CD4-positive, alpha-beta T cell treated with Interleukin-21 for 1 hour (primary cell): Measurements from ENCODE around the gene G2E3.
"Not testable (repeated sequence)": the region's sequence is repeated elsewhere in the genome, so short reads cannot be mapped to it uniquely, and the experiment has no call there.

ENCODE experiments used
- DNase-seq: peaks from one replicate; pipeline ENCODE4 v3.0.0-alpha.2; 2020

The G2E3 gene

DNA sequence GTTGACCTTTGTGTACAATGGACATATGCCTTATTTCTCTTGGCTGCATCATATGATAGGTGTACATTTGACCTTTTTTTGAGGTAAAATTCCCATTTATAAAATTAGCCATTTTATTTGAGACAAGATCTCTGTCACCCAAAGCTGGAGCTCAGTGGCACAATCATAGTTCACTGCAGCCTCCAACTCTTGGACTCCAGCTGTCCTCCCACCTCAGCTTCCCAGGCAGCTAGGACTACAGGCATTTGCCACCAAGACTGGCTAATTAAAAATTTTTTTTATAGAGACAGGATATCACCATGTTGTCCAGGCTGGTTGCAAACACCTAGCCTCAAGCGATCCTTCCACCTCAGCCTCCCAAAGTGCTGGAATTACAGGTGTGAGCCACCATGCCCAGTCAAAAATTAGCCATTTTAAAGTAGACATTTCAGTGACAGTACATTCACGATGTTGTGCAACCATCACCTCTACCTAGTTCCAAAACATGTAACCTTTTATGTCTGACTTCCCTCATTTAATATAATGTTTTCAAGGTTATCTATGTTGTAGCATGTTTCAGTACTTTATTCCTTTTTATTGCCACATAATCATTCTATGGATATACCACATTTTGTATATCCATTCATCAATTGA lies 5.4 kb downstream of the G2E3 start:
- DNase-seq: no peak

DNA sequence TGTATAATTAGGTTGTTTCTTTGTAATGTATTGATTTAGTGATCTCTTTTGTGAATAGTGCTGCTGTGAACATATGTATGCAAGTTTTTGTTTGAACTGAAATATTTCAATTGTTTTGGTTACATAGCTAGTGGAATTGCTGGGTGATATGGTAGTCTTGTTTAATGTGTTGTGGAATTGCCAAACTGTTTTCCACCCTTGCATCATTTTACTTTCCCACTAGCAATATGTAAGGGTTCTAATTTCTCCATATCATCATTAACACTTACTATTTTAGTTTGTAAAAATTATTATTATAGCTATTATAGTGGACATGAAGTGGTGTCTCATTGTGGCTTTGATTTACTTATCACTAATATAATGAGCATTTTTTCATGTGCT lies 5.9 kb downstream of the G2E3 start:
- DNase-seq: no peak

DNA sequence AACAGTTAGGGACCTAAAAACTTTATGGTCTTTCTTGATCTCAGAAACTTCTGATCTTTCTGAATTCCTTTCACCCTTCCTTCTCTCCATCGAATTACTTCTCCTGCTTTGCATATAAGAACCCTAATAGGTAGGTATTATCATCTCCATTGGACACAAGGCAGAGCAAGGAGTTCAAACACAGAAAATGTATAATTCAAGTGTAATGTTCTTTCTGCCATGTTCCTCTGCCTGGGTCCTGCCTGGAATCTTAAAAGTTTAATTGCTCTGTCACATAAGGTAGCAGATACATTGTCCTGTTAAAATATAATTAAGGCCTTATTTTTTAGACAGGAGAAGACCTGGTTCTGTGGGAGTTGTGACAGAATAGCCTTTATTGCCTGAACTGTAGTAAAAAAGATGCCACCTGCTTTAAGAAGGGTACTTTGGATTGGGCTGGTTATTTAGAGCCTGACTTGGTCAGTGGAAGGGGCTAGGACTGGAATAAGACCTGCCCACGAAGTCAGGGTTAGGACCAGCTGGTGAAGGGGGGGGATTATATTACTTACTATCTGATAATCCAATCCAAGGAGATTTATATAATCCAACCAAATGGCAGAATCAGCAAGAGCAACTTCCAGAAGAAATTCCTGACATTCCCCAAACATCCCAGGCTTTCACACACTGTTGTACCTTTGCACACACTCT lies 10.4 kb downstream of the G2E3 start:
- DNase-seq: no peak

DNA sequence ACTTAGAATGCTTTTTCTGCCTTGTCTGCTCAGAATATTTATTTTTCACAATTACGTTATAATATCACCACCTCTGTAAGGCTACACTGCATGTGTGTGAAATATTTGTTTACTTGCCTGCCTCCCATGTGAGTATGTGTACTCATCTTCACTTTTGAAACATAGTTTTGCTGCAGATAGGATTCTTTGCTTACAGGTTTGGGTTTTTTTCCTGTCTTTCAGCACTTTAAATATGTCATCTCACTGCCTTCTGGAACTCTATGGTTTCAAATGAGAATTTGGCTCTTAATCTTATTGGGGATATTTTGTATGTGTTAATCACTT lies 10.9 kb downstream of the G2E3 start:
- DNase-seq: no peak

DNA sequence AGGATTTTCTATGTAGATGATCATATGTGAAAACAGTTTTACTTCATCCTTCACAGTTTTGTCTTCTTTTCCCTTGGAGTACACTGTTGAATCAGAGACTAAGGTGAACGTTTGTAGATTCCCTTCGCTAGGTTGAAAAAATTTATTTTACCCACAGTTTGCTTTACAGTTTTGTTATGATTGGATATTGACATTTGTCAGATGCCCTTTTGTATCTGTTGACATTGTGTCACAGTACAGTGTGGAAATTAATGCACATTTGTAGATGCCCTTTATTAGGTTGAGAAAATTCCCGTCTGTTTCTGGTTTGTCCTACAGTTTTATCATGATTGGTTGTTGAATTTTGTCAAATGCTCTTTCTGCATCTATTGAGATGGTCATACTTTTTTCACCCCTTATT lies 13.3 kb downstream of the G2E3 start:
- DNase-seq: no peak

DNA sequence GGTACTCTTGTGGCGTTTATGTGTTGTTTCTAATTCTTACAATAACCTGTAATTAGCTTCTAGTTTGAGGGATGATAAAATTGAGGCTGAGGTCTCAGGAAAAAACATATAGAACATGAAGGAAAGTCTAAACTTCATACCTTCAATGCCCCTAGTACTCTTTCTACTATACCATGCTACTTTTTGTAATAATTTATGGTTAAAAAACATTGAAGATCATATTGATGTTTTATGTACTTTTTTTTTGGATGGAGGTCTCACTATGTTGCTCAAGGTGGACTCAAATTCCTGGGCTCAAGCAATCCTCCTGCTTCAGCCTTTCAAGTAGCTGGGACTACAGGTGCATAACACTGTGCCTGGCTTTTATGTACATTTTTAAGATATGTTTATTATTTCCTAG lies 13.8 kb downstream of the G2E3 start:
- no peak for DNase-seq

DNA sequence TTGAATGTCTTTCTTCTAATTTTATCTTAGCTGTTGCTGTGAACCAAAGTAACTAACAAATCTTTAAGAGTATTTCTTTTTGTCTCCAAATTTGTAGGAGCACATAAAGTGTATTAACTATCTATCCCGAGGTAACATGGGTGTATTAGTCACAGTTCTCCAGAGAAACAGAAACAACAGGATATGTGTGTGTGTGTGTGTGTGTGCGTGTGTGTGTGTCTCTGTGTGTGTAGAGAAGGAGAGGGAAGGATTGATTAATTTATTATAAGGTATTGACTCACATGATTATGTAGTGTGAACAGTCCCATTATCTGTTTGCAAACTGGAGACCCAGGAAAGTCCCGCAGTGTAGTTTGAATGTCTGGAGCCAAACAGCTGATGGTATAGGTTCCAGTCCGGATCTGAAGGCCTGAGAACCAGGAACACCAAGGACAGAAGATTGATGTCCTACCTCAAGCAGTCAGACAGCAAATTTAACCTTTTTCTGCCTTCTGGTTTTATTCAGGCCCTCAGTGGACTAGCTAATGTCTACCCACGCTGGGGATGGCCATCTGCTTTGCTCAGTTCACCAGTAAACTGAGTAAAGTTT lies 14.4 kb downstream of the G2E3 start:
- no peak for DNase-seq

DNA sequence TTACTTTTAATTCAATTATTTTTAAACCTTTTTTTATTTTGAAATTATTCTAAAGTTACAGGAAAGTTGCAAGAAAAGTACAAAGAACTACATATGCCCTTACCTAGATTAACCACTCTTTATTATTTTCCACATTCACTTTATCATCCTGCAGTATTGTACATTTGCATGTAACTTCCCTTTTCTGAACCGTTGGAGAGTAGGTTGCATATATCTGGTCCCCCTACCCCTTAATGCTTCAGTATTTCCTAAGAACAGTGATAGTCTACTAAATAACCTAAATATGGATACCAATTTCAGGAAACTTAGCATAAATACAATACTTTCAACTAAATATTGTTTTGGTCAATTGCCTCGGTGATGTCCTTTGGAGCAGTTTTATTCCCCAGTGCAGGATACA lies 15.0 kb downstream of the G2E3 start:
- no peak for DNase-seq

DNA sequence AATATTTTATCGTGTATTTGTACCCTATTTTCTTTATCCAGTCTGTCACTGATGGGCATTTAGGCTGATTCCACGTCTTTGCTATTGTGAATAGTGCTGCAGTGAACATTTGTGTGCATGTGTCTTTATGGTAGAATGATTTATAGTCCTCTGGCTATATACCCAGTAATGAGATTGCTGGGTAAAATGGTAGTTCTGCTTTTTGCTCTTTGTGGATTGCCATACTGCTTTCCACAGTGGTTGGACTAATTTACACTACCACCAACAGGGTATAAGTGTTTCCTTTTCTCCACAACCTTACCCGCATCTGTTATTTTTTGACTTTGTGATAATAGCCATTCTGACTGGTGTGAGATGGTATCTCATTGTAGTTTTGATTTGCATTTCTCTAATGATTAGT lies 15.8 kb downstream of the G2E3 start:
- DNase-seq: not testable (repeated sequence)

DNA sequence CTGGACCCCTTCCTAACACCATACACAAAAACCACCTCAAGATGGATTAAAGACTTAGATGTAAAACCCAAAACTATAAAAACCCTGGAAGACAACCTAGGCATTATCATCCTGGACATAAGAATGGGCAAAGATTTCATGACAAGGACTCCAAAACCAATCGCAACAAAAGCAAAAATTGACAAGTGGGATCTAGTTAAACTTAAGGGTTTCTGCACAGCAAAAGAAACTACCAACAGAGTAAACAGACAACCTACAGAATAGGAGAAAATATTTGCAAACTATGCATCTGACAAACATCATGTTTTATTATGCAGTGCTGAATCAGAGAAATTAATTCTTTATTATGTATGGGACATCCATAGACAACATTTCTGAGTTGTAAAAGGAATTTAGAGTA lies 17.4 kb downstream of the G2E3 start:
- not testable (repeated sequence) for DNase-seq

DNA sequence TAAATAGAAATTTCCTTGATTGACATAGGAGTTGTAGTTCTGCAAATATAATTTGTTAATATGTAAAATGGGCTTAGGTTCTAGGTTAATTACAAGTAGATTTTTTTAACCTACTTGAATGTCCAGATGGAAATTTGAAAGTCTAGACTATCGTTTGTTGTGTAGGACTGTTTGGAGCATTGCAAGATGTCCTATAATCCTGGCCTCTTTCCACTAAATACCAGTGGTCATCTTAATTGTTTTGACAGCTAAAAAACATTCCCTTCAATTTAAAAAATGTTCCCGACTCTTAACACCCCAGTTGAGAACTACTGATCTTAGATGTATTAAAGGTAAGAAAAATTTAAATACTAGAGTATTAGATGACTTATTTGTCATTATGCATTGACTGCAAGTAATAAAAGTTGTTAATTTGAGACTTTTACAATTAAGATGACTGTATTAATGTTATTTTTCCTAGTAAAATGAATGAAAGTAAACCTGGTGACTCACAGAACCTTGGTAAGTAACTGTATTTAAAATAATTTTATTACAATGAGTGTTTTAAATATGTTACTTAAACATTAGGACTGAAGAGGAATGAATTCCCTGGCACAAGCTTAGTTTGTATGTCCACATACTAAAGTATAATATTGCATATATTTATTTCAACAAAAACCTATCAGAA lies 21.8 kb downstream of the G2E3 start:
- no peak for DNase-seq

DNA sequence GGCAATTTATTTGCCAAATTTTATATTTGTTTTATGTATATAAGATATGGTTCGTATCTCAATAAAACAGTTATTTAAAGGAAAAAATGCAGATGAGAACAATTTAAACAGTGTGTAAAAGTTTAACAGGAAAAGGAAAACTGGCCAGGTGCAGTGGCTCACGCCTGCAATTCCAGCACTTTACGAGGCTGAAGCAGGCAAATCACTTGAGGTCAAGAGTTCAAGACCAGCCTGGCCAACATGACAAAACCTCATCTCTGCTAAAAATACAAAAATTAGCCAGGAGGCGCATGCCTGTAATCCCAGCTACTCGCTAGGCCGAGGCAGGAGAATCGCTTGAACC lies 22.3 kb downstream of the G2E3 start:
- no peak for DNase-seq

DNA sequence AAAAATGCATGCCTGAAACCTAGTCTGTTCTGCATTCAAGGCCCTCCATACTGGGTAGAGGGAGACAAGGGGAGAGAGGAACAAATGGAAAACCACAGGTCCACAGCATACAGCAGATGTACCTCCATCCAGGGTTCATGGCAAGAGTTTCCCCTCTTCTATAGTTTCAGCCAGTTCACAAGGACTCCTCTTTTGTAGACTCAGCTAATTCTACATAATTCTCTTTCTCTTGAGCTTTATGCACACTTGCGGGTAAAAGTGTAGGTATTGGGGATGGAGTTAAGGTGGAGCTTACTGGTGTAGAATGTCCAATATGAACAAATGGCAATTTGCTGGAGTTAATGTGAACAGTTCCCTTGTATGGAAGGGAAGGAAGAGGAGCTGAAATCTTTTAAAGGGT lies 23.4 kb downstream of the G2E3 start:
- DNase-seq: no peak

DNA sequence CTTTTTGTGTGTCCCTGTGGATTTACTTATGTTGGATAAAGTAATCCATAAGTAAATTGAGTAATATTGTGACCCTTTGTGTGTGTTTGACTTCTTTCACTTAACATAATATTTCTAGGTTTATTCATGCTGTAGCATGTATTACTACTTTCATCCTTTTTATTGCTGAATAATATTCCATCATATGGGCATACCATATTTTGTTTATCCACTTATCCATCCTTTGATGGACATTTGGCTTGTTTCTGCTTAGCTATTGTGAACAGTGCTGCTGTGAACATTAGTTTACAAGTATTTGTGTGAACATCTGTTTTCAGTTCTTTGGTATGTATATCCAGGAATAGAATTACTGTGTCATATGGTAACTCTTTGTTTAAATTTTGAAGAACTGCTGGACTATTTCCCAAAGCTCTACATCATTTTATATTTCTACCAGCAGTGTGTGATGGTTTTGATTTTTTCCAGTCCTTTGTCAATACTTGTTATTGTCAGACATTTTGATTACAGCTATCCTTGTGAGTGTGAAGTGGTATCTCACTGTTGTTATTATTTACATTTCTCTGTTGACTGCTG lies 25.2 kb downstream of the G2E3 start:
- no peak for DNase-seq

DNA sequence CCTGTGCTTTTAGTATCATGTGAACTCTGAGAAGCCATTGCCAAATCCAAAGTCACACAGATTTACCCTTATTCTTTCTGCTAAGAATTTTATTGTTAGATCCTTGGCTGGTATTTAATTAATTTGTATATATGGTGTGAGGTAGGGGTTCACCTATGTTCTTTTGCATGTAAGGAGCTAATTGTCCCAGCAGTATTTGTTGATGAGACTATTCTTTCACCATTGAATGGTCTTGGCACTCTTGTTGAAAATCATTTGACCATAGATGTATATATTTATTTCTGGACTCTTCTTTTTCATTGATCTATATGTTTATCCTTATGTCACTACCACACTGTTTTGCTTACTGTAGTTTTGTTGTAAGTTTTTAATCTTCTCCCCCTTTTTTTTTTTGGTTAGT lies 26.2 kb downstream of the G2E3 start:
- DNase-seq: no peak

DNA sequence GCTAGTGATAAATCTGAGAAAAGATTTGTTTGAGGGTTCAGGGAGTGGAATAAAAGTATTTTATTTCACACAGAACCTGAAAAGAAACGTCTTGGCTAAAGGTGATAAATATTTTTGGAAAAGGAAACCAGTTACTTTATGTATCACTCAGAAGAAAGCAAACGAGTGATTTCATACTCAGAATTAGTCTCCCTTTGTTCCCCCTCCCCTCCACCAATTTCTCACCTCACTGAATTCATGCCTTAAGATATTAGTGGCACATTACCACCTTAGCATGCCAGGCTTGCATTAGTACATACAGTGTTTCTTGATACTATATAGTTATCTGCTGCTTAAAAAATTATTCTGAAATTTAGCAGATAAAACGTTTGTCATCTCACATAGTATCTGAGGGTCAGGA lies 28.2 kb downstream of the G2E3 start:
- no peak for DNase-seq

DNA sequence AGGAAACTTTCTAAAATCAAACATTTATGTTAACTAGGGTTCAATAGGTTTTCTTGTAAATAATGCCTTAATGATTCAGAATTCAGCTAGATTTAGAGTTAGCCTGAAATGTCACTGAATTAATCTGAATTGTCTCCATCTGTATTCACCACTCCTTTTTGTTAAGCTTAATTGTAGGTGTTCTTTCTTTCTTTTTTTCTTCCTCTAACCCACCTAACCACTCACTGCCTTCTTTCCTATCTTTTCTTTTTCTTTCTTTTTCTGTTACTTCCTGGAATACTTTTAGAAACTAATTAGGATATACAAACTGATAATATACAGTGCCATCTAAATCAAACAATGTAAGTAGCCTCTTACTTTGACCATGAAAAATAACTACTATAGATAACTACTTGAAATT lies 29.9 kb downstream of the G2E3 start:
- DNase-seq: no peak

DNA sequence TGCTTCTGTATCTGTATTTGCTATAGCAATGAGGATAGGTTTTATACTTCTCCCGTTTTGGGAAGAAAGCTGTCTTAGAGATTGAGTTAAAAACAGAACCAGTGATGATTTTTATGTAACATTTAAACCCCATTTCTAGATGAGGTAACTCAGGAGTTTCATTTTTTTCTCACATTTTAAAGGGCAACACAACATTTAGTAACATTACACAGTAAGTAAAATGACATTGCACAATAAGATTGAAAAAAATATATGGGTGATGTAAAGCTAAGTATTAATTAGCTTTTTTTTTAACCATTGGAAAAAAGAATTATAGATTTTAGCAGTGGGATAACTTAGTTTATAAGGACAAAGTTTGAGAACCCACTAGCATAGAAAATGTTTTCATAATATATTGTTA lies 38.0 kb downstream of the G2E3 start:
- DNase-seq: no peak

DNA sequence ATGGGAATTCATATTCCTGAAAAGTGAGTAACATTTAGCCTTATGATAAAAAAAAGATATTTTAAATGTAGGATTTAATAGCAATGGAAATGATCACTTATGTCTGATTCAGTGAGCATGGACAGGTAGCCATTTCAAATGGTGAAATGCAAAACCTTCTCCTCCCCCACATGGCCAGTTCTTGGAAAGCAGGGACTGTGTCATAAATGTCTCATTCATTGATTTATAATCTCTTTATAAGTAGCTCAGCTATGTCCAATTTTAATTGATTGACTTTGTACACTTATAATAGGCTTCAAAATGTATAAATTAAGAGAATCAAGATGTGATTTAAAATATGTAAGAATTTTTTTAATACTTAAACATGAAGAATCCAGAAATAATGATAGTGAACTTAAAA lies 38.5 kb downstream of the G2E3 start:
- DNase-seq: no peak

DNA sequence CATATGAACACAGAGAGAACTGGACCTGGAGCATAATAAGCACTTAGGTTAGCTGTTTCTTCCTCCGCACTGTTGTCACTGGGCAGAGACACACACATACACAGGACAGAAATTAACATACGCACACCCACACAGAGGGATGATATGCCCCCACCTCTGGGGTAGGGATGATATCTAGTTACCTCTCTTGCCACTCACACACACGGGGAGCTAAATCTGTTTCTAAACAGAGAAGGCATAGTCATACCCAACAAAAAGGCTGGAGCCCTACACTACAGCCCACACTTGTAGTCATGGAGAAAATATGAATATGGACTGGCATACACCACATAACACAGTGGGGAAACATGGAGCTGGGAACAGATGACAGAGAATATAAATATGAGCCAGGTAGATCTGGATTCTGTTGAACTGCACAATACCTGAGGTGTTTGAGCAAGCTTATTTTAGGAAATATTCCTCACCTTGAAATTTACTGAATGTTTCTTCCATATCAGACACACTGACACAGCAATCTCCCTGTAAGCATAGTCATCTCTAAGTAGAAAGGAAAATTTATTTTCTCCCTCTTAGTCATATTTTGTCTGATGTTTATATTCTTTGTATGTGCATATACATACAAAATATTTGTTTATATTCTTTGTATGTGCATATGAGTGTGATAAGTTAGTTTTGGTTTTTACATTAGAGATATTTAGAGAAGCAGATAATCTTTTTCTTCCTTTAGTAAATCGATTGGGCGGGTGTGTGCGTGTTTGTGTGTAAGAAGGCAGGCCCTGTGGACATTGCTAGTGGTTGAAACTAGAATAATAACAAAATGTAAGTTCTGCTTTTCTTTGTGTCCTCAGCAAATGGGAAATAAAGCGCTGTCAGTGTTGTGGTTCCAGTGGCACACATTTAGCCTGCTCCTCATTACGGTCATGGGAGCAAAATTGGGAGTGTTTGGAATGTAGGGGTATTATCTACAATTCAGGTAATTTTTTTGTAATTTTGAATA lies 42.3 kb downstream of the G2E3 start:
- no peak for DNase-seq

DNA sequence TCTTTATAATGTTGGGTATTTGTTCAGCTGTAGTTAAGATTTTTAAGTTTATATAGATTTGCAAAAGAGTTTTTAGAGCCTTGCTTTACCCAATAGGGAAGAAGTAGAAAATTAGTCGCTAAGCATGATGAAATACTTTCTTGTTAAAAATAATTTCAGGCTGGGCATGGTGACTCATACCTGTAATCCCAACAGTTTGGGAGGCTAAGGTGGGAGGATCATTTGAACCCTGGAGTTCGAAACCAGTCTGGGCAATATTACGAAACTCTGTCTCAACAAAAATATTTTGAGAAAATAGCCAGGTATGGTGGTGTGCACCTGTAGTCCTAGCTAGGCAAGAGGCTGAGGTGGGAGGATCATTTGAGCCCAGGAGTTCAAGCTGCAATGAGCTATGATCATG lies 44.4 kb downstream of the G2E3 start:
- no peak for DNase-seq

DNA sequence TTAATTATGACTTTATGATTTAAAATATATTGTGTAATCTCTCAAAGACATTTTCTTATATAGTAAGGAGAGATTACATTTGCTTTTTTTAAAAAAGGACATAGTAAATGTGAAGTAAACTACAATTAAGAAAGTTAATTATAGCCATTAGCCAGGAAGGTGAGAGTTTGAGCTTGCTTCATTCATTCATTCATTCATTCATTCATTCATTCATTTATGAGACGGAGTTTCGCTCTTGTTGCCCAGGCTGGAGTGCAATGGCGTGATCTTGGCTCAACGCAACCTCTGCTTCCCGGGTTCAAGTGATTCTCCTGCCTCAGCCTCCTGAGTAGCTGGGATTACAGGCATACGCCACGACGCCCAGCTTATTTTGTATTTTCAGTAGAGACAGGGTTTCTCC lies 45.7 kb downstream of the G2E3 start:
- not testable (repeated sequence) for DNase-seq
